Testis (tissue), 3 donors: ENCODE results near the gene YEATS2. TPM values are rescaled to one million over a fixed set of nuclear protein-coding genes. Genes with fewer than 3 reads are reported as not detected.

Experiments
- DNase-seq: peaks from one replicate; pipeline ENCODE4 v3.0.0-alpha.2; 2019
- H3K27ac ChIP-seq, 2 donors: fragments of 200-600 bp; sonication (generic); one replicate each; pipeline ENCODE4 v1.5.1; 2019
- H3K27me3 ChIP-seq: fragments of 200-600 bp; sonication (generic); one replicate; pipeline ENCODE4 v1.5.1; 2019
- H3K36me3 ChIP-seq: fragments of 200-600 bp; sonication (generic); one replicate; pipeline ENCODE4 v1.5.1; 2017; ENCODE audit warnings: low read depth; ENCODE audit errors: missing control alignments
- H3K4me1 ChIP-seq: fragments of 200-600 bp; sonication (generic); one replicate; pipeline ENCODE4 v1.5.1; 2019
- H3K4me3 ChIP-seq, 2 donors: fragments of 200-600 bp; sonication (generic); one replicate each; pipeline ENCODE4 v1.5.1; 2017 to 2019
- H3K9me3 ChIP-seq: fragments of 200-600 bp; sonication (generic); one replicate; pipeline ENCODE4 v1.5.1; 2017
- CTCF ChIP-seq, 3 experiments: fragments of 450-650 bp in 2 of 3; fragments of 200-600 bp in 1 of 3; sonication (generic) in 1 of 3; IDR thresholded peaks; one replicate each; pipeline ENCODE4 v1.5.1; 2016 to 2019; ENCODE audit warnings: antibody characterized with exemption in 3 of 3, mild to moderate bottlenecking in 2 of 3, moderate library complexity in 1 of 3
- POLR2A ChIP-seq: fragments of 450-650 bp; IDR thresholded peaks from one replicate; pipeline ENCODE4 v1.6.1; 2017; ENCODE audit warnings: antibody characterized with exemption, mild to moderate bottlenecking, moderate library complexity
- WGBS, 2 donors: methylation state at CpG; one replicate each; pipeline ENCODE4 v1.1.5; 2018; 5-methylcytosine and 5-hydroxymethylcytosine counted together
- intact Hi-C: fragments of 100-400 bp; cut with DNase I; formaldehyde crosslinking; loops from one replicate; pipeline ENCODE4 v1.15.1; 2023; ENCODE audit warnings: low total_unique reads
- polyA plus RNA-seq: library from polyadenylated mRNA; stranded (reverse); fragments of 350-450 nt; fragmentation: Illumina TruSeq; extraction: RNeasy Lipid Tissue Mini Kit (QIAGEN cat#74804); gene quantifications from one replicate; pipeline ENCODE4 v1.2.3, GENCODE V29; 2014; ENCODE audit warnings: low read depth, low replicate concordance; ENCODE audit not compliant: insufficient read depth
- total RNA-seq, 2 donors: library from RNA; depleted of rRNA; stranded (reverse); fragments of >200 nt; gene quantifications; one replicate each; pipeline ENCODE4 v1.2.3, GENCODE V29; 2016

YEATS2 gene
- total and polyA plus RNA-seq, 3 donors from 2014 or later, result 19.3 to 41.7 (median 39.9) TPM

GRCh38 chr3:183710231-183710630 is 12.6 kb downstream of the YEATS2 start:
- Histone ChIP-seq H3K9me3 (no peaks in the 10 kb centered on the region), H3K36me3 (no peaks in the 10 kb centered on the region), H3K4me1 (no peaks in the 10 kb centered on the region), H3K27ac (no peak overlapping the region), H3K27me3 (no peaks in the 10 kb centered on the region), H3K4me3 (no peak overlapping the region)
- TF ChIP-seq POLR2A (no peak), CTCF (IDR thresholded peaks at IDR 0.05) (no peak)
- intact Hi-C loops, result no loop called here
- DNase-seq, result no peak

GRCh38 chr3:183711516-183711915 is 13.9 kb downstream of the YEATS2 start:
- H3K27ac ChIP-seq, result no peak overlapping the region
- intact Hi-C loops, result no loop called here
- no peak overlapping the region for H3K4me3 ChIP-seq
- no peaks in the 10 kb centered on the region for H3K27me3 ChIP-seq
- no peaks in the 10 kb centered on the region for H3K9me3 ChIP-seq
- no peaks in the 10 kb centered on the region for H3K4me1 ChIP-seq
- 96 to 98% methylated on average over 3 of the region's 3 CpGs for whole genome bisulfite sequencing, 2 donors
- no peaks in the 10 kb centered on the region for H3K36me3 ChIP-seq
- TF ChIP-seq CTCF (IDR thresholded peaks at IDR 0.05) (no peak), POLR2A (no peak)
- no peak for DNase-seq

GRCh38 chr3:183714622-183715021 is 17.0 kb downstream of the YEATS2 start:
- H3K27me3 ChIP-seq, result no peaks in the 10 kb centered on the region
- no peak for TF ChIP-seq POLR2A
- no peak overlapping the region for H3K4me3 ChIP-seq
- intact Hi-C loops, result no loop called here
- H3K27ac ChIP-seq, result no peak overlapping the region
- DNase-seq, result no peak
- no peaks in the 10 kb centered on the region for H3K36me3 ChIP-seq
- H3K9me3 ChIP-seq, result no peaks in the 10 kb centered on the region
- H3K4me1 ChIP-seq, result no peaks in the 10 kb centered on the region

- no peaks in the 10 kb centered on the region for H3K4me1 ChIP-seq
- no peak overlapping the region for H3K4me3 ChIP-seq
- intact Hi-C loops, result no loop called here
- no peaks in the 10 kb centered on the region for H3K36me3 ChIP-seq
- no peak overlapping the region for H3K27ac ChIP-seq
- DNase-seq, result no peak
- no peak for TF ChIP-seq CTCF (IDR thresholded peaks at IDR 0.05)
- no peak for TF ChIP-seq POLR2A
- 89 to 91% methylated on average over 3 of the region's 3 CpGs for WGBS, 2 donors
- H3K9me3 ChIP-seq, result no peaks in the 10 kb centered on the region
- H3K27me3 ChIP-seq, result no peaks in the 10 kb centered on the region
Measured at GRCh38 chr3:183718012-183718411, 20.4 kb downstream of the YEATS2 start.

GRCh38 chr3:183725387-183725786 is 27.8 kb downstream of the YEATS2 start:
- no peak overlapping the region for H3K27ac ChIP-seq
- no peak for TF ChIP-seq CTCF (IDR thresholded peaks at IDR 0.05)
- TF ChIP-seq POLR2A, result no peak
- no peak overlapping the region for H3K4me3 ChIP-seq
- H3K9me3 ChIP-seq, result no peaks in the 10 kb centered on the region
- no peak for DNase-seq
- 58 to 94% methylated on average over 6 of the region's 6 CpGs for WGBS, 2 donors
- intact Hi-C loops, result no loop called here
- H3K4me1 ChIP-seq, result no peaks in the 10 kb centered on the region
- H3K27me3 ChIP-seq, result no peaks in the 10 kb centered on the region
- H3K36me3 ChIP-seq, result no peaks in the 10 kb centered on the region
